HG03060 (cell line): Measurements from ENCODE around the gene CLASP1.
A peak's percentile ranks its signal among the peaks of the same experiment; 100 is the strongest.
"Not testable (repeated sequence)": the region's sequence is repeated elsewhere in the genome, so short reads cannot be mapped to it uniquely, and the experiment has no call there.

Experiments used
- ATAC-seq: cut with Tn5 transposase; IDR thresholded peaks from one replicate; pipeline ENCODE4 v1.9.1; 2021; ENCODE audit warnings: low read depth, moderate number of reproducible peaks; ENCODE audit not compliant: unreplicated experiment

Gene CLASP1

GRCh38 chr2:121626777-121627524 lies 22.3 kb downstream of the CLASP1 start:
- ATAC-seq = no peak

- ATAC-seq = no peak
These were observed 23.3 kb downstream of the CLASP1 start for GRCh38 chr2:121625953-121626352.

- no peak for ATAC-seq
These were observed 32.1 kb downstream of the CLASP1 start for GRCh38 chr2:121617042-121617599.

GRCh38 chr2:121613774-121614173 lies 35.5 kb downstream of the CLASP1 start:
- no peak for ATAC-seq

DNA sequence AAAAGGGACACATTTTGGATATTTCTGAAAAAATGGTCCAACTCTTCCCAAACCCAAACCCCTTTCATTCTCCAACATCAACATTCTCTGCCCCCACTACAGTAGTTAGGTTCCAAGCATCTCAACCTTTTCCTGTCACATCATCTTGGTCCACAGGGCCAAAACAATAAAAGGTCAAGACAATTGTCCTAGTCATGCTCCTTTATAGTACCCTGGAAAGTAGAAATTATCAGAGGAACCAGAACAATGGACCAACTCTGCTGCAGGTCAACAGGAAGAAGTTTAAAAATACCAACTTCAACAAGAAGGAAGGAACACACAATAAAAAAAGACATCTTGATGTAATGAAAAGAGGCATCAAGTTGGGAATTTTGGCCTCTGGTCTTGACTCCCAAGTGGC lies 36.1 kb downstream of the CLASP1 start:
- ATAC-seq = no peak

DNA sequence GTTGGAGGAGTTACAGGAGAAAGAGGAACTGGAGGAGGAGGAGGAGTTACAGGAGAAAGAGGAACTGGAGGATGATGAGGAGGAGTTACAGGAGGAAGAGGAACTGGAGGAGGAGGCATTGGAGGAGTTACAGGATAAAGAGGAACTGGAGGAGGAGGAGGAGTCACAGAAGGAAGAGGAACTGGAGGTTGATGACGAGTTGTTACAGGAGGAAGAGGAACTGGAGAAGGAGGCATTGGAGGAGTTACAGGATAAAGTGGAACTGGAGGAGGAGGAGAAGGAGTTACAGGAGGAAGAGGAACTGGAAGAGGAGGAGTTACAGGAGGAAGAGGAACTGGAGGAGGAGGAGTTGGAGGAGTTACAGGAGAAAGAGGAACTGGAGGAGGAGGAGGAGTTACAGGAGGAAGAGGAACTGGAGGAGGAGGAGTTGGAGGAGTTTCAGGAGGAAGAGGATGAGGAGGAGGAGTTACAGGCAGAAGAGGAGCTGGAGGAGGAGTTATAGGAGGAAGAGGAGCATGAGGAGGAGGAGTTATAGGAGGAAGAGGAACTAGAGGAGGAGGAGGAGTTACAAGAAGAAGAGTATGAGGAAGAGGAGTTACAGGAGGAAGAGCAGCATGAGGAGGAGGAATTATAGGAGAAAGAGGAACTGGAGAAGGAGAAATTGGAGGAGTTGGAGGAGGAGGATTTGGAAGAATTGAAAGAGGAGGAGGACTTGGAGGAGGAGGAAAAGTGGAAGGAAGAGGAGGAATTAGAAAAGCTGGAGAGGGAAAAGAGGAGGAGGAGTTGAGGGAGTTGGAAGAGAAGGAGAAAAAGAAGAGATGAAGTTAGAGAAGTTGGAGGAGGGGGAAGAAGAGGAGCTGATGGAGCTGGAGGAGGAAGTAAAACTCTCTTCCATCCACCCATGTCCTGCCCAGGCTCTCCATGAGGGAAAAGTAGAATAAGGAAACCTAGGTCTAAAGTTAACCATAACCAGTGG lies 37.2 kb downstream of the CLASP1 start:
- ATAC-seq = no peak

DNA sequence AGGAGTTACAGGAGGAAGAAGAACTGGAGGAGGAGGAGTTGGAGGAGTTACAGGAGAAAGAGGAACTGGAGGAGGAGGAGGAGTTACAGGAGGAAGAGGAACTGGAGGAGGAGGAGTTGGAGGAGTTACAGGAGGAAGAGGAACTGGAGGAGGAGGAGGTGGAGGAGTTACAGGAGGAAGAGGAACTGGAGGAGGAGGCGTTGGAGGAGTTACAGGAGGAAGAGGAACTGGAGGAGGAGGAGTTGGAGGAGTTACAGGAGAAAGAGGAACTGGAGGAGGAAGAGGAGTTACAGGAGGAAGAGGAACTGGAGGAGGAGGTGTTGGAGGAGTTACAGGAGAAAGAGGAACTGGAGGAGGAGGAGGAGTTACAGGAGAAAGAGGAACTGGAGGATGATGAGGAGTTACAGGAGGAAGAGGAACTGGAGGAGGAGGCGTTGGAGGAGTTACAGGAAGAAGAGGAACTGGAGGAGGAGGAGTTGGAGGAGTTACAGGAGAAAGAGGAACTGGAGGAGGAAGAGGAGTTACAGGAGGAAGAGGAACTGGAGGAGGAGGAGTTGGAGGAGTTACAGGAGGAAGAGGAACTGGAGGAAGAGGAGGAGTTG lies 38.1 kb downstream of the CLASP1 start:
- ATAC-seq = not testable (repeated sequence)

GRCh38 chr2:121610487-121610874 lies 38.8 kb downstream of the CLASP1 start:
- not testable (repeated sequence) for ATAC-seq

- no peak for ATAC-seq
These were observed 40.3 kb downstream of the CLASP1 start for GRCh38 chr2:121608967-121609366.

DNA sequence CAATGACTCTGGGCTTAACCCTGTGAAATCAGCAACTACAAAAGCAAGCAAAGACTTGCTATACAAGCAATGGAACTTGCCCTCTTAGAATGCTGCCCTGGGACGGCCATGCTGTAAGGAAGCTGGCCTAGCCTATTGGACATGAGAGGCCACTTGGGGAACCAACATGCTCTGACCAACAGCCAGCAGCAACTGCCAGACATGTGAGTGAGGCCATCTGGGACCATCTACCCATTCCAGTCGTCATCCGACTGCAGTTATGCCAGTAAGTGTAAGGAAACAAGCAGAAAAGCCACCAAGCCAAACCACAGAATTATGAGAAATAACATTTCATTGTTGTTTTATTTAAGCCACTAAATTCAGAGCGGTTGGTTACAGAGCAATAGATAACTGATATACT lies 40.9 kb downstream of the CLASP1 start:
- ATAC-seq = no peak

DNA sequence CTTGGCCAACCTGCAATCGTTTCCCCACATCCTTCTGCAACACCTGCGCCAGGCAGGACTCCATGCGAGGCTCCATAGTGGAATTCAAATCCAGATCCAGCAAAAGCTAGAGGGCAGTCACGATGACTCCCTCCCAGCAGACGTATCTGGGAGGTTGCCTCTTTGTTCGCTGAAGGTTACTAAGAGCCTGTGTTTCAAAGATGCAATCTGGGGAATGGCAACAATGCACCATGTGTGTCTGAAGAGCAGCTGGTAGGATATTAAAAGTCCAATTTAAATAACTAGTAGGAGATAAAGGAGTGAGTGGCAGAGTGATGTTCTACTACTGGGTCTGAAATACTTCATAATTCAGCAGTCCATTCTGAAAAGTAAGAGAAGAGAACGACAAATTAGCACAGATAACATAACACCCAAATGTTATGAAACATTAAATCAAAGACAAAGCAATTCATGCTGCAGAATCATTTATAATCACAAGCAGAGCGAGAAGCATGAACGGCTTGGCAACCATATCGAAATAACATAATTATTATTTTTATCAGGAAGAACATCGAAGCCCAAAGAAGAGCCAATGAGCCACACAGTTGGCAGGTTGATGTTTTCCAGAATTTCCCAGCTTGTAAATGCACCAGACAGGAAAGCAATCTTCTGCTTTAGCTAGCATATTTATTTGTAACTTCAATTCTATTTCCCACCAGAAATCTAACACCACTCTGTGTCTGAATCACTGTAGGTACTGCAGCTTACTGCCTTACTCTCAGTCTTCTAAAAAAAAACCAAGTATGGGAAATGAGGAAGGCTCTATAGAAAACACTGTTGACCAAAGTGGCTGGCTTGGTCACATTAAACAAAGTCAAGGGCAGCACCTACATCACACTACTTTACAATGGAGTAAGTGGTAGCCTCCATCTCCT lies 43.2 kb downstream of the CLASP1 start:
- ATAC-seq = no peak

DNA sequence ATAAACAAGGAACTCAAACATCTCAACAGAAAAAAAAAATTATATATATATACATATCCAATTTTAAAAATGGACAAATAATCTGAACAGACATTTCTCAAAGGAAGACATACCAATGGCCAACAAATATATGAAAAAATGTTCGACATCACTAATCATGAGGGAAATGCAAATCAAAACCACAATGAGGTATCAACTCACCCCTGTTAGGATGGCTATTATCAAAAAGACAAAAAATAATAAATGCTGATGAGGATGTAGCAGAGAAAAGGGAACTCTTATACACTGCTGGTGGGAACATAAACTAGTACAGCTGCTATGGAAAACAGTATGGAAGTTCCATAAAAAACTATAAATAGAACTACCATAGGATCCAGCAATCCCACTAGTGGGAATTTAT lies 46.1 kb downstream of the CLASP1 start:
- no peak for ATAC-seq

DNA sequence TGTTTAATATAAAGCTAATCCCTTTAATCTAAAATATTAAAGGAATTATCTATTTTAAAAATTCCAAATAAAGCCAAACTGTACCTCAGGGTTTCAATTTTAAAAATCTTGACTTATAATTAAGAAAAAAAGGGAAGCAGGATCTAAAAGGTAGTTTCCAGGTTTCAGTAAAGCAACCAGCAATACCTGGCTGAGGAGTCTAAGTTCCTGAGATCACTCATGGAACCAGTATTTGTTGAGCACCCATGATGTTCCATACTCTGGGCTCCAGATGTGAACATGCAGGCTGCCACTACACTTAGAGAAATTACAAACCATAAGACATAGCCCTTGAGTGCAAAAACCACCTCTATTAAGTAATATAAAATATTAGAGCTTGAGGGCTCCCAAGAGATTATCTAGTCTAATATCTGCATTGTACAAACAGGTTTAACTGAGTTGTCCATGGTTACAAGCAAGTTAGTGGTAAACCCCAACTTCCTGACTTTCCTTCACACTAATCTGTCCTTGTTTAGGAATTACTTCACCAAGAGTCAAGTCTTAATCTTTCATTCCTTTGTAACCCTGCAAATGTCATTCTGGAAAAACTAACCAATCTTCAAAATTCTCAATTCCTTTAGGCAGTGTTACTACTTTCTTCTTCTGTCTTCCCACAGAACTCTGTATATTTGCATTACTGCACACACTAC lies 49.2 kb downstream of the CLASP1 start:
- no peak for ATAC-seq

DNA sequence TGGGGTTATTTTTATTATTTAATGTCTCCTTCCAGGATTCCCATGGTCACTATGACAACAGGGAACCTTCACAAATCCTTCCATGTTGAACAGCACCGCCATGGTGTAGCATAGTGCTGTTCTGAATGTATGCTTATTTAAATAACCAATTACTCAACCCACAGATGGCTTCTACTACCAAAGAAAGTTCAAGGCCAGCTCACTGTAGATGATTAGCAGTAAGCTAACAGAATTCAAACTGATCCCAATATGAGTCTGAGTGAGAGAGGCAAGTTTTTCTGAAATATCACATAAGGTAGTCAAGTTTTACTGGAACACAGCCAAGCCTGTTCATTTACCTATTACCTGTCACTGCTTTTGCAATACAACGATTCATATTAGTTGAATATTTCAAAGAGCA lies 51.2 kb downstream of the CLASP1 start:
- ATAC-seq = no peak

GRCh38 chr2:121596221-121597080 lies 52.8 kb downstream of the CLASP1 start:
- peak; percentile 74 for ATAC-seq

DNA sequence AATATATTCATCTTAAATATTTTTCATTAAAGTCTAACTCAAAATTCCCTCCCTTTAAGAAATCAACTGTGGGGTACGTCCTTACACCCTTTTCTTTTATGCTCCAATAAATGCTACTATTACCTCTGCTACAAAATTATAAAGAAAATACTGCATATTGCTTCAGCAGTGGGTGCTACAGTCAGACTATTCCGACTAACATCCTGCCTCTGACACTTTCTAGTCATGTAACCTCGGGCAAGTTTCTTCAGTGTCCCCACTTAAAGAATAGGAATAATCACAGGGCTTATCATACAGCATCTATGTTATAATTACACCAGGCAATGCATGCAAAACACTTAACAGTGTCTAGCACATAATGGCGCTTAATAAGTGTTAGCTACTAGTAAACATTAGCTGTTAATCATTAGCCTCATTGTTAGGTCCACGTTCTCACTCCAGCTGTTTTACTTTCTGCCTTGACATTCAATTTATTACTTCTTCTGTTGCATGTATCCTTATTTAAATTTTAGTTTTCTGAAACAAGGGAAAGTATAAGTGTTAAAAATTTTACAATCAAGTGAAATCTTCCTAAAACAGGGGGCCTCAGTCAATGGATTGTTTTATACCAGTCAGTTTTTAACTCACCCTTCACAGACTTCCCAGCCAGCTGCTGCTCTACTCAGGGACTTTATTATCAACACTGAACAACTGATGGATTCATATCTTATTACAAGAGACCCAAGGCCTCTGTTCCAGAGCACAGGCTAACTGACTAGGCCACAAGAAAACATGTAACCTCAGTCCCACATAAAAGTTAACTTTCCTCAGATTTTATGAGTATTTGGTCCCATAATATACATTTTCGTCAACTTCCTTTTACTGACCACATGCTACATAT lies 54.0 kb downstream of the CLASP1 start:
- no peak for ATAC-seq

GRCh38 chr2:121591199-121591598 lies 58.1 kb downstream of the CLASP1 start:
- no peak for ATAC-seq
